WTC11 (cell line): ENCODE data around the gene GUCY2D. TPM values are rescaled to one million over a fixed set of nuclear protein-coding genes. Genes with fewer than 3 reads are reported as not detected.

Experiments used
- ATAC-seq: fragments of 200-7000 bp; cut with Tn5 transposase; 2 replicates; pipeline ENCODE4 v1.10.0; 2021; ENCODE audit warnings: mild to moderate bottlenecking, moderate library complexity
- CTCF ChIA-PET: fragments of 300-600 bp; sonication (Branson Sonifier 250); formaldehyde crosslinking; loops from one replicate; lab custom pipeline; 2021; ENCODE audit warnings: antibody characterized with exemption; lab: Charles Lee
- POLR2A ChIA-PET: fragments of 350-600 bp; sonication (Branson Sonifier 250); formaldehyde crosslinking; loops from one replicate; lab custom pipeline; 2021; ENCODE audit warnings: antibody characterized with exemption; lab: Charles Lee
- DNase-seq: peaks from one replicate; pipeline ENCODE4 v3.0.0; 2021; ENCODE audit warnings: low spot score
- H3K27ac Mint-ChIP-seq: 2 replicates; pipeline ENCODE4 v1.8.0; 2021; ENCODE audit warnings: mixed read lengths
- H3K27me3 Mint-ChIP-seq: 2 replicates; pipeline ENCODE4 v1.8.0; 2021; ENCODE audit warnings: low read depth, mild to moderate bottlenecking, moderate library complexity, mixed read lengths
- H3K36me3 Mint-ChIP-seq: 2 replicates; pipeline ENCODE4 v1.8.0; 2021; ENCODE audit warnings: mixed read lengths
- H3K4me1 Mint-ChIP-seq: 2 replicates; pipeline ENCODE4 v1.8.0; 2022; ENCODE audit warnings: mixed read lengths
- H3K4me3 Mint-ChIP-seq: 2 replicates; pipeline ENCODE4 v1.8.0; 2021; ENCODE audit warnings: mild to moderate bottlenecking, moderate library complexity, mixed read lengths
- H3K9me3 Mint-ChIP-seq: 2 replicates; pipeline ENCODE4 v1.8.0; 2021; ENCODE audit warnings: mixed read lengths
- EMX1 ChIP-seq: fragments of 250-450 bp; sonication (Bioruptor Pico); IDR thresholded peaks from 2 replicates; pipeline ENCODE4 v1.8.0; 2021; ENCODE audit warnings: mild to moderate bottlenecking
- ESRRA ChIP-seq: sonication (generic); formaldehyde crosslinking; IDR thresholded peaks from 2 replicates; pipeline ENCODE4 v1.8.1; 2022; ENCODE audit warnings: mild to moderate bottlenecking, missing genetic modification reagents, borderline replicate concordance
- FOXJ3 ChIP-seq: sonication (generic); formaldehyde crosslinking; IDR thresholded peaks from 2 replicates; pipeline ENCODE4 v1.9.0; 2021; ENCODE audit warnings: missing genetic modification reagents, mild to moderate bottlenecking, borderline replicate concordance
- HMGA2 ChIP-seq: fragments of 250-450 bp; sonication (Bioruptor Pico); IDR thresholded peaks from 2 replicates; pipeline ENCODE4 v1.4.0; 2021; ENCODE audit warnings: mild to moderate bottlenecking, moderate library complexity
- IRF2 ChIP-seq: sonication (generic); formaldehyde crosslinking; IDR thresholded peaks from 2 replicates; pipeline ENCODE4 v1.8.0; 2022; ENCODE audit warnings: low read depth, missing genetic modification reagents, borderline replicate concordance
- JAZF1 ChIP-seq: fragments of 250-450 bp; sonication (Bioruptor Pico); IDR thresholded peaks from 2 replicates; pipeline ENCODE4 v1.9.0; 2021; ENCODE audit warnings: moderate library complexity, mild to moderate bottlenecking, inconsistent platforms
- JUN ChIP-seq: sonication (generic); formaldehyde crosslinking; IDR thresholded peaks from 2 replicates; pipeline ENCODE4 v1.8.0; 2023; ENCODE audit warnings: mild to moderate bottlenecking, missing genetic modification reagents
- KAT7 ChIP-seq: sonication (generic); formaldehyde crosslinking; IDR thresholded peaks from 2 replicates; pipeline ENCODE4 v1.8.1; 2023; ENCODE audit warnings: missing genetic modification reagents, mild to moderate bottlenecking, borderline replicate concordance
- NFE2L1 ChIP-seq: sonication (generic); formaldehyde crosslinking; IDR thresholded peaks from 2 replicates; pipeline ENCODE4 v1.8.1; 2023; ENCODE audit warnings: missing genetic modification reagents
- NFYB ChIP-seq: sonication (generic); formaldehyde crosslinking; conservative IDR thresholded peaks from 2 replicates; pipeline ENCODE4 v1.8.0; 2022; ENCODE audit warnings: low read depth, missing genetic modification reagents
- NR2C2 ChIP-seq: sonication (generic); formaldehyde crosslinking; IDR thresholded peaks from 2 replicates; pipeline ENCODE4 v1.8.0; 2022; ENCODE audit warnings: mild to moderate bottlenecking, missing genetic modification reagents
- NR3C1 ChIP-seq: sonication (generic); formaldehyde crosslinking; conservative IDR thresholded peaks from 2 replicates; pipeline ENCODE4 v1.8.1; 2023; ENCODE audit warnings: low read depth, mild to moderate bottlenecking, missing genetic modification reagents
- OVOL2 ChIP-seq: fragments of 250-450 bp; sonication (Bioruptor Pico); IDR thresholded peaks from 2 replicates; pipeline ENCODE4 v1.9.0; 2021; ENCODE audit warnings: mild to moderate bottlenecking, borderline replicate concordance
- RELA ChIP-seq: sonication (generic); formaldehyde crosslinking; IDR thresholded peaks from 2 replicates; pipeline ENCODE4 v1.8.1; 2022; ENCODE audit warnings: missing genetic modification reagents, mild to moderate bottlenecking, borderline replicate concordance
- SMAD3 ChIP-seq: sonication (generic); formaldehyde crosslinking; IDR thresholded peaks from 2 replicates; pipeline ENCODE4 v1.8.0; 2022; ENCODE audit warnings: missing genetic modification reagents, mild to moderate bottlenecking, borderline replicate concordance
- TEAD4 ChIP-seq: sonication (generic); formaldehyde crosslinking; IDR thresholded peaks from 2 replicates; pipeline ENCODE4 v1.8.0; 2022; ENCODE audit warnings: mild to moderate bottlenecking, missing genetic modification reagents
- ZBTB21 ChIP-seq: sonication (generic); formaldehyde crosslinking; IDR thresholded peaks from 2 replicates; pipeline ENCODE4 v1.8.1; 2023; ENCODE audit warnings: mild to moderate bottlenecking, missing genetic modification reagents, borderline replicate concordance
- ZNF121 ChIP-seq: sonication (generic); formaldehyde crosslinking; IDR thresholded peaks from 2 replicates; pipeline ENCODE4 v1.8.0; 2023; ENCODE audit warnings: missing genetic modification reagents
- ZNF281 ChIP-seq: sonication (generic); formaldehyde crosslinking; IDR thresholded peaks from 2 replicates; pipeline ENCODE4 v1.8.0; 2023; ENCODE audit warnings: mild to moderate bottlenecking, missing genetic modification reagents
- ZNF317 ChIP-seq: sonication (generic); formaldehyde crosslinking; IDR thresholded peaks from 2 replicates; pipeline ENCODE4 v1.8.1; 2023; ENCODE audit warnings: low read depth, mild to moderate bottlenecking, moderate library complexity, missing genetic modification reagents, borderline replicate concordance
- ZNF396 ChIP-seq: fragments of 250-450 bp; sonication (Bioruptor Pico); IDR thresholded peaks from 2 replicates; pipeline ENCODE4 v1.8.0; 2021; ENCODE audit warnings: mild to moderate bottlenecking, moderate library complexity, borderline replicate concordance
- ZNF425 ChIP-seq: fragments of 250-450 bp; sonication (Bioruptor Pico); conservative IDR thresholded peaks from 2 replicates; pipeline ENCODE4 v1.9.0; 2021; ENCODE audit warnings: mild to moderate bottlenecking
- ZNF671 ChIP-seq: fragments of 250-450 bp; sonication (Bioruptor Pico); IDR thresholded peaks from 2 replicates; pipeline ENCODE4 v1.8.0; 2021; ENCODE audit warnings: mild to moderate bottlenecking
- total RNA-seq: library from RNA; stranded (reverse); gene quantifications from 3 replicates; pipeline ENCODE4 v1.2.3, GENCODE V29; 2021
- TF ChIP-seq, protein P1 (sequence below): sonication (generic); formaldehyde crosslinking; IDR thresholded peaks from 2 replicates; pipeline ENCODE4 v1.8.1; 2023; ENCODE audit warnings: mild to moderate bottlenecking, missing genetic modification reagents, borderline replicate concordance
- TF ChIP-seq, protein P2 (sequence below): sonication (generic); formaldehyde crosslinking; IDR thresholded peaks from 2 replicates; pipeline ENCODE4 v1.8.1; 2023; ENCODE audit warnings: mild to moderate bottlenecking, missing genetic modification reagents, moderate library complexity
- TF ChIP-seq, protein P3 (sequence below): sonication (generic); formaldehyde crosslinking; IDR thresholded peaks from 2 replicates; pipeline ENCODE4 v1.8.1; 2023; ENCODE audit warnings: mild to moderate bottlenecking, moderate library complexity, missing genetic modification reagents

Gene GUCY2D
- total RNA-seq, 1 experiment from 2014 or later, result 0.87 TPM

GRCh38 chr17:7977039-7977438 is 25.4 kb upstream of the GUCY2D start:
- no peak overlapping the region for H3K27ac Mint-ChIP-seq
- ChIA-PET CTCF (no interaction called here), POLR2A (no interaction called here)
- no peak for TF ChIP-seq ZNF121 (CRISPR knock-in tag)
- no peak for TF ChIP-seq ZNF281
- TF ChIP-seq NR3C1, result no peak
- no peak for TF ChIP-seq JAZF1 (CRISPR knock-in tag)
- no peak for TF ChIP-seq ESRRA (CRISPR knock-in tag)
- no peak for TF ChIP-seq NFE2L1 (CRISPR knock-in tag)
- TF ChIP-seq SMAD3 (CRISPR knock-in tag), result no peak
- TF ChIP-seq NFYB, result no peak
- no peak for TF ChIP-seq IRF2
- TF ChIP-seq, protein P1, sequence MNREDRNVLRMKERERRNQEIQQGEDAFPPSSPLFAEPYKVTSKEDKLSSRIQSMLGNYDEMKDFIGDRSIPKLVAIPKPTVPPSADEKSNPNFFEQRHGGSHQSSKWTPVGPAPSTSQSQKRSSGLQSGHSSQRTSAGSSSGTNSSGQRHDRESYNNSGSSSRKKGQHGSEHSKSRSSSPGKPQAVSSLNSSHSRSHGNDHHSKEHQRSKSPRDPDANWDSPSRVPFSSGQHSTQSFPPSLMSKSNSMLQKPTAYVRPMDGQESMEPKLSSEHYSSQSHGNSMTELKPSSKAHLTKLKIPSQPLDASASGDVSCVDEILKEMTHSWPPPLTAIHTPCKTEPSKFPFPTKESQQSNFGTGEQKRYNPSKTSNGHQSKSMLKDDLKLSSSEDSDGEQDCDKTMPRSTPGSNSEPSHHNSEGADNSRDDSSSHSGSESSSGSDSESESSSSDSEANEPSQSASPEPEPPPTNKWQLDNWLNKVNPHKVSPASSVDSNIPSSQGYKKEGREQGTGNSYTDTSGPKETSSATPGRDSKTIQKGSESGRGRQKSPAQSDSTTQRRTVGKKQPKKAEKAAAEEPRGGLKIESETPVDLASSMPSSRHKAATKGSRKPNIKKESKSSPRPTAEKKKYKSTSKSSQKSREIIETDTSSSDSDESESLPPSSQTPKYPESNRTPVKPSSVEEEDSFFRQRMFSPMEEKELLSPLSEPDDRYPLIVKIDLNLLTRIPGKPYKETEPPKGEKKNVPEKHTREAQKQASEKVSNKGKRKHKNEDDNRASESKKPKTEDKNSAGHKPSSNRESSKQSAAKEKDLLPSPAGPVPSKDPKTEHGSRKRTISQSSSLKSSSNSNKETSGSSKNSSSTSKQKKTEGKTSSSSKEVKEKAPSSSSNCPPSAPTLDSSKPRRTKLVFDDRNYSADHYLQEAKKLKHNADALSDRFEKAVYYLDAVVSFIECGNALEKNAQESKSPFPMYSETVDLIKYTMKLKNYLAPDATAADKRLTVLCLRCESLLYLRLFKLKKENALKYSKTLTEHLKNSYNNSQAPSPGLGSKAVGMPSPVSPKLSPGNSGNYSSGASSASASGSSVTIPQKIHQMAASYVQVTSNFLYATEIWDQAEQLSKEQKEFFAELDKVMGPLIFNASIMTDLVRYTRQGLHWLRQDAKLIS (CRISPR knock-in tag), result no peak
- no peak for TF ChIP-seq OVOL2 (CRISPR knock-in tag)
- TF ChIP-seq ZBTB21 (CRISPR knock-in tag), result no peak
- no peak for TF ChIP-seq KAT7 (CRISPR knock-in tag)
- TF ChIP-seq EMX1 (CRISPR knock-in tag), result no peak
- H3K4me3 Mint-ChIP-seq, result no peak overlapping the region
- peaks cover 27% of the 10 kb centered on the region for H3K27me3 Mint-ChIP-seq
- DNase-seq (no peak), ATAC-seq (no peak)
- H3K4me1 Mint-ChIP-seq, result no peaks in the 10 kb centered on the region
- peaks cover 18% of the 10 kb centered on the region for H3K9me3 Mint-ChIP-seq
- peaks cover 13% of the 10 kb centered on the region for H3K36me3 Mint-ChIP-seq

DNA sequence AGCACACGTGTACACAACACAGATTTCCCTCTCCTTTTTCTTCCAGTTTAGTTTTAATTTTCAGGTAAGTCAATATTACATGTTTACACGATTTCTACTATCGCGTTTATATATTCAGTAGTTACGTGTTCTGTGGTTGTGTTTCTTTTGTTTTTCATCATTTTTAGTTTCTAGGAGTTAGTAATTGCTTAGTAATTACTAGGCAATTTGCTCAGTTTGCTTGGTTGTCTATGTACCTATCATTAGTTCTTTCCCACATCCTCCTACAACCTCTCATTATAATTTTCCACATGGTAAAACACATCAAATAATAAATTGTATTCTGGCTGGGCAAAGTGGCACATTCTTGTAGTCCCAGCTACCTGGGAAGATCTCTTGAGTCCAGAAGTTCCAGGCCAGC is 24.6 kb upstream of the GUCY2D start:
- no peak for DNase-seq
- H3K36me3 Mint-ChIP-seq, result peaks cover 13% of the 10 kb centered on the region
- CTCF ChIA-PET, result interaction anchor here (4.3 kb wide), 1 partner anchor 12 kb away, joined by 36 read pairs; no protein-coding TSS in a partner anchor
- no peaks in the 10 kb centered on the region for H3K4me1 Mint-ChIP-seq
- ATAC-seq, result no peak
- H3K27me3 Mint-ChIP-seq, result peaks cover 31% of the 10 kb centered on the region
- peaks cover 18% of the 10 kb centered on the region for H3K9me3 Mint-ChIP-seq
- no peak overlapping the region for H3K27ac Mint-ChIP-seq
- no peak overlapping the region for H3K4me3 Mint-ChIP-seq
- POLR2A ChIA-PET, result no interaction called here
- TF ChIP-seq HMGA2, result no peak
- no peak for TF ChIP-seq FOXJ3 (CRISPR knock-in tag)
- TF ChIP-seq EMX1 (CRISPR knock-in tag), result no peak
- TF ChIP-seq, protein P2, sequence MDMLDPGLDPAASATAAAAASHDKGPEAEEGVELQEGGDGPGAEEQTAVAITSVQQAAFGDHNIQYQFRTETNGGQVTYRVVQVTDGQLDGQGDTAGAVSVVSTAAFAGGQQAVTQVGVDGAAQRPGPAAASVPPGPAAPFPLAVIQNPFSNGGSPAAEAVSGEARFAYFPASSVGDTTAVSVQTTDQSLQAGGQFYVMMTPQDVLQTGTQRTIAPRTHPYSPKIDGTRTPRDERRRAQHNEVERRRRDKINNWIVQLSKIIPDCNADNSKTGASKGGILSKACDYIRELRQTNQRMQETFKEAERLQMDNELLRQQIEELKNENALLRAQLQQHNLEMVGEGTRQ (CRISPR knock-in tag), result no peak
- no peak for TF ChIP-seq ZNF671 (CRISPR knock-in tag)
- no peak for TF ChIP-seq TEAD4
- no peak for TF ChIP-seq NR2C2 (CRISPR knock-in tag)
- TF ChIP-seq IRF2, result no peak
- no peak for TF ChIP-seq ZNF396
- TF ChIP-seq JUN (CRISPR knock-in tag), result no peak
- TF ChIP-seq ZNF317 (CRISPR knock-in tag), result no peak
- TF ChIP-seq, protein P3, sequence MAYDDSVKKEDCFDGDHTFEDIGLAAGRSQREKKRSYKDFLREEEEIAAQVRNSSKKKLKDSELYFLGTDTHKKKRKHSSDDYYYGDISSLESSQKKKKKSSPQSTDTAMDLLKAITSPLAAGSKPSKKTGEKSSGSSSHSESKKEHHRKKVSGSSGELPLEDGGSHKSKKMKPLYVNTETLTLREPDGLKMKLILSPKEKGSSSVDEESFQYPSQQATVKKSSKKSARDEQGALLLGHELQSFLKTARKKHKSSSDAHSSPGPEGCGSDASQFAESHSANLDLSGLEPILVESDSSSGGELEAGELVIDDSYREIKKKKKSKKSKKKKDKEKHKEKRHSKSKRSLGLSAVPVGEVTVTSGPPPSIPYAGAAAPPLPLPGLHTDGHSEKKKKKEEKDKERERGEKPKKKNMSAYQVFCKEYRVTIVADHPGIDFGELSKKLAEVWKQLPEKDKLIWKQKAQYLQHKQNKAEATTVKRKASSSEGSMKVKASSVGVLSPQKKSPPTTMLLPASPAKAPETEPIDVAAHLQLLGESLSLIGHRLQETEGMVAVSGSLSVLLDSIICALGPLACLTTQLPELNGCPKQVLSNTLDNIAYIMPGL (CRISPR knock-in tag), result no peak
- TF ChIP-seq ZNF425, result no peak
- TF ChIP-seq RELA (CRISPR knock-in tag), result no peak
